Effector memory CD4-positive, alpha-beta T cell (primary cell): ENCODE data around the gene MTHFD1.

Source experiments
- DNase-seq, 3 donors: peaks; one replicate each; pipeline ENCODE4 v3.0.0-alpha.2; 2020
- H3K27ac ChIP-seq: 2 replicates; pipeline ENCODE4 v1.7.0; 2013; ENCODE audit warnings: mild to moderate bottlenecking, low read length, moderate library complexity; ENCODE audit not compliant: insufficient read depth, poor library complexity, severe bottlenecking
- H3K27me3 ChIP-seq: replicated peaks from 2 replicates; pipeline ENCODE4 v1.7.0; 2013; ENCODE audit warnings: mild to moderate bottlenecking, low read length; ENCODE audit not compliant: insufficient read depth, control insufficient read depth, poor library complexity, severe bottlenecking
- H3K36me3 ChIP-seq: 2 replicates; pipeline ENCODE4 v1.7.0; 2013; ENCODE audit warnings: mild to moderate bottlenecking, low read length, moderate library complexity; ENCODE audit not compliant: control insufficient read depth, insufficient read depth
- H3K4me1 ChIP-seq: 2 replicates; pipeline ENCODE4 v1.7.0; 2013; ENCODE audit warnings: low read length, mild to moderate bottlenecking; ENCODE audit not compliant: control insufficient read depth, insufficient read depth, poor library complexity, severe bottlenecking
- H3K4me3 ChIP-seq: 2 replicates; pipeline ENCODE4 v1.7.0; 2013; ENCODE audit warnings: low read length, low read depth, mild to moderate bottlenecking; ENCODE audit not compliant: insufficient read depth, poor library complexity, severe bottlenecking
- H3K9me3 ChIP-seq: 2 replicates; pipeline ENCODE4 v1.7.0; 2013; ENCODE audit warnings: mild to moderate bottlenecking, low read length, moderate library complexity; ENCODE audit not compliant: control insufficient read depth

The MTHFD1 gene

GRCh38 chr14:64478634-64479250, 90.6 kb downstream of the MTHFD1 start:
- Histone ChIP-seq H3K36me3 (peaks cover under 1% of the 10 kb centered on the region), H3K4me3 (no peak overlapping the region), H3K27ac (no peak overlapping the region), H3K27me3 (no peaks in the 10 kb centered on the region), H3K4me1 (no peaks in the 10 kb centered on the region), H3K9me3 (no peaks in the 10 kb centered on the region)
- DNase-seq, result no peak

GRCh38 chr14:64488590-64489099, 100.5 kb downstream of the MTHFD1 start:
- no peak overlapping the region for H3K27ac ChIP-seq
- no peaks in the 10 kb centered on the region for H3K27me3 ChIP-seq
- no peak overlapping the region for H3K4me3 ChIP-seq
- no peaks in the 10 kb centered on the region for H3K4me1 ChIP-seq
- peaks cover 38% of the 10 kb centered on the region for H3K36me3 ChIP-seq
- no peaks in the 10 kb centered on the region for H3K9me3 ChIP-seq
- no peak for DNase-seq

GRCh38 chr14:64491637-64492036, 103.5 kb downstream of the MTHFD1 start:
- Histone ChIP-seq H3K9me3 (no peaks in the 10 kb centered on the region), H3K27me3 (no peaks in the 10 kb centered on the region), H3K27ac (no peak overlapping the region), H3K36me3 (peaks cover 30% of the 10 kb centered on the region), H3K4me3 (no peak overlapping the region), H3K4me1 (peaks cover under 1% of the 10 kb centered on the region)
- DNase-seq, result no peak

GRCh38 chr14:64493455-64493854, 105.3 kb downstream of the MTHFD1 start:
- Histone ChIP-seq H3K4me3 (no peak overlapping the region), H3K4me1 (peaks cover 13% of the 10 kb centered on the region), H3K9me3 (no peaks in the 10 kb centered on the region), H3K27ac (no peak overlapping the region), H3K36me3 (peaks cover 15% of the 10 kb centered on the region), H3K27me3 (no peaks in the 10 kb centered on the region)
- no peak for DNase-seq

GRCh38 chr14:64495252-64495651, 107.1 kb downstream of the MTHFD1 start:
- H3K4me1 ChIP-seq, result peaks cover 26% of the 10 kb centered on the region
- DNase-seq, result no peak

GRCh38 chr14:64496764-64497163, 108.6 kb downstream of the MTHFD1 start:
- H3K36me3 ChIP-seq, result peaks cover 6% of the 10 kb centered on the region
- H3K27me3 ChIP-seq, result no peaks in the 10 kb centered on the region
- no peak for DNase-seq
- H3K4me3 ChIP-seq, result no peak overlapping the region
- H3K4me1 ChIP-seq, result peaks cover 32% of the 10 kb centered on the region
- no peaks in the 10 kb centered on the region for H3K9me3 ChIP-seq
- H3K27ac ChIP-seq, result peak overlapping the region; percentile 12

More at GRCh38 chr14:64495252-64495651, 107.1 kb downstream of the MTHFD1 start:
- peaks cover 9% of the 10 kb centered on the region for H3K36me3 ChIP-seq
- no peaks in the 10 kb centered on the region for H3K9me3 ChIP-seq
- H3K27me3 ChIP-seq, result no peaks in the 10 kb centered on the region
- H3K4me3 ChIP-seq, result no peak overlapping the region
- no peak overlapping the region for H3K27ac ChIP-seq

GRCh38 chr14:64500088-64500487, 111.9 kb downstream of the MTHFD1 start:
- no peaks in the 10 kb centered on the region for H3K27me3 ChIP-seq
- peak overlapping the region; percentile 28 for H3K4me3 ChIP-seq
- no peak for DNase-seq
- H3K36me3 ChIP-seq, result peaks cover 4% of the 10 kb centered on the region
- peaks cover 42% of the 10 kb centered on the region for H3K4me1 ChIP-seq
- no peaks in the 10 kb centered on the region for H3K9me3 ChIP-seq
- H3K27ac ChIP-seq, result peak overlapping the region; percentile 100

- H3K36me3 ChIP-seq, result no peaks in the 10 kb centered on the region
- no peaks in the 10 kb centered on the region for H3K9me3 ChIP-seq
- peak overlapping the region; percentile 100 for H3K27ac ChIP-seq
- H3K4me1 ChIP-seq, result peaks cover 42% of the 10 kb centered on the region
- DNase-seq, result no peak
- no peaks in the 10 kb centered on the region for H3K27me3 ChIP-seq
- peak overlapping the region; percentile 79 for H3K4me3 ChIP-seq
These were observed 113.4 kb downstream of the MTHFD1 start for GRCh38 chr14:64501411-64502171.

- Histone ChIP-seq H3K4me3 (peak overlapping the region; percentile 79), H3K36me3 (no peaks in the 10 kb centered on the region), H3K27ac (peak overlapping the region; percentile 100), H3K4me1 (peaks cover 42% of the 10 kb centered on the region), H3K9me3 (no peaks in the 10 kb centered on the region), H3K27me3 (no peaks in the 10 kb centered on the region)
- DNase-seq, result peak in 1 of 3 donors; percentile 2
These were observed 114.3 kb downstream of the MTHFD1 start for GRCh38 chr14:64502456-64502855.

- Histone ChIP-seq H3K4me3 (peak overlapping the region; percentile 79), H3K9me3 (no peaks in the 10 kb centered on the region), H3K36me3 (no peaks in the 10 kb centered on the region), H3K27ac (peak overlapping the region; percentile 100), H3K4me1 (peaks cover 44% of the 10 kb centered on the region), H3K27me3 (no peaks in the 10 kb centered on the region)
- peak in 1 of 3 donors; percentile 2 for DNase-seq
These were observed 114.8 kb downstream of the MTHFD1 start for GRCh38 chr14:64502887-64503433.
